HepG2 (cell line): Measurements from ENCODE around the gene SPX. TPM values are rescaled to one million over a fixed set of nuclear protein-coding genes. Genes with fewer than 3 reads are reported as not detected.

Experiments
- FOXA3 ChIP-seq: IDR thresholded peaks from 2 replicates; pipeline ENCODE4 v1.6.1; 2016; ENCODE audit warnings: missing genetic modification reagents, missing compliant biosample characterization
- FOXJ3 ChIP-seq: sonication (generic); formaldehyde crosslinking; IDR thresholded peaks from 2 replicates; pipeline ENCODE4 v1.4.0; 2020; ENCODE audit warnings: missing genetic modification reagents, mild to moderate bottlenecking, borderline replicate concordance
- HDAC1 ChIP-seq: sonication (generic); formaldehyde crosslinking; IDR thresholded peaks from 2 replicates; pipeline ENCODE4 v1.5.1; 2020; ENCODE audit warnings: mild to moderate bottlenecking, missing genetic modification reagents
- KLF16 ChIP-seq, 2 experiments: sonication (generic) in 1 of 2; formaldehyde crosslinking in 1 of 2; IDR thresholded peaks; 2 replicates each; pipeline versions ENCODE4 v1.6.1 to v1.8.0; 2016 to 2023; ENCODE audit warnings: missing genetic modification reagents in 2 of 2, missing compliant biosample characterization in 1 of 2
- MIER3 ChIP-seq: IDR thresholded peaks from 2 replicates; pipeline ENCODE4 v1.6.1; 2016; ENCODE audit warnings: missing compliant biosample characterization, borderline replicate concordance
- NCOA2 ChIP-seq: sonication (generic); formaldehyde crosslinking; IDR thresholded peaks from 2 replicates; pipeline ENCODE4 v1.8.0; 2022; ENCODE audit warnings: inconsistent platforms
- PHF21A ChIP-seq: sonication (generic); formaldehyde crosslinking; IDR thresholded peaks from 2 replicates; pipeline ENCODE4 v1.5.0; 2020; ENCODE audit warnings: mild to moderate bottlenecking, missing genetic modification reagents
- RCOR2 ChIP-seq: IDR thresholded peaks from 2 replicates; pipeline ENCODE4 v1.6.1; 2016; ENCODE audit warnings: missing biosample characterization, missing genetic modification reagents
- SOX13 ChIP-seq, 3 experiments: fragments of 450-650 bp in 1 of 3; sonication (generic) in 1 of 3; formaldehyde crosslinking in 1 of 3; IDR thresholded peaks in 2 of 3; conservative IDR thresholded peaks in 1 of 3; 2 replicates each; pipeline versions ENCODE4 v1.5.0 to v1.6.1; 2016 to 2020; ENCODE audit warnings: antibody characterized with exemption in 1 of 3, mild to moderate bottlenecking in 1 of 3, missing compliant biosample characterization in 1 of 3, missing genetic modification reagents in 1 of 3, moderate library complexity in 1 of 3
- SPEN ChIP-seq: sonication (generic); formaldehyde crosslinking; IDR thresholded peaks from 2 replicates; pipeline ENCODE4 v1.5.1; 2020; ENCODE audit warnings: low read depth, mild to moderate bottlenecking, missing genetic modification reagents
- TCF7L2 ChIP-seq: IDR thresholded peaks from 2 replicates; pipeline ENCODE4 v1.6.1; 2011; ENCODE audit warnings: mild to moderate bottlenecking, low read depth, low read length, moderate library complexity
- ZFP37 ChIP-seq: sonication (generic); formaldehyde crosslinking; IDR thresholded peaks from 2 replicates; pipeline ENCODE4 v1.4.0; 2020; ENCODE audit warnings: missing genetic modification reagents, borderline replicate concordance
- ZFP91 ChIP-seq: sonication (generic); formaldehyde crosslinking; IDR thresholded peaks from 2 replicates; pipeline ENCODE4 v1.9.0; 2022; ENCODE audit warnings: missing genetic modification reagents, mild to moderate bottlenecking, borderline replicate concordance
- ZNF12 ChIP-seq: sonication (generic); formaldehyde crosslinking; IDR thresholded peaks from 2 replicates; pipeline ENCODE4 v1.5.0; 2020; ENCODE audit warnings: missing genetic modification reagents
- ZNF160 ChIP-seq: sonication (generic); formaldehyde crosslinking; IDR thresholded peaks from 2 replicates; pipeline ENCODE4 v1.8.0; 2022; ENCODE audit warnings: mild to moderate bottlenecking, inconsistent platforms, missing genetic modification reagents
- ZNF724P ChIP-seq: sonication (generic); formaldehyde crosslinking; IDR thresholded peaks from 2 replicates; pipeline ENCODE4 v1.8.0; 2022; ENCODE audit warnings: missing genetic modification reagents, borderline replicate concordance
- ZNF746 ChIP-seq: sonication (generic); formaldehyde crosslinking; IDR thresholded peaks from 2 replicates; pipeline ENCODE4 v1.8.0; 2022; ENCODE audit warnings: mild to moderate bottlenecking, missing genetic modification reagents
- ZNF75D ChIP-seq: sonication (generic); formaldehyde crosslinking; IDR thresholded peaks from 2 replicates; pipeline ENCODE4 v1.8.1; 2023; ENCODE audit warnings: missing genetic modification reagents, mild to moderate bottlenecking, borderline replicate concordance
- polyA plus RNA-seq, 8 experiments: library from polyadenylated mRNA; depleted of rRNA in 3 of 8; stranded (reverse) in 7 of 8; unstranded in 1 of 8; fragments of >200 nt; fragmentation: Illumina TruSeq in 4 of 8; extraction: Trizol in 4 of 8; gene quantifications; 2 replicates each; pipeline versions ENCODE4 v1.2.1 to v1.2.3, GENCODE V29; 2011 to 2016; ENCODE audit warnings: low read depth in 4 of 8, missing spikeins in 1 of 8, mixed read lengths in 1 of 8; ENCODE audit not compliant: insufficient read depth in 1 of 8
- total RNA-seq, 5 experiments: library from RNA; depleted of rRNA; stranded (reverse); fragments of >200 nt; fragmentation: Illumina TruSeq; extraction: Trizol; gene quantifications; 2 replicates each; pipeline ENCODE4 v1.2.3, GENCODE V29; 2016; ENCODE audit warnings: low read depth in 1 of 5
- TF ChIP-seq, protein P1 (sequence below), 2 experiments: sonication (generic) in 1 of 2; formaldehyde crosslinking in 1 of 2; IDR thresholded peaks; 2 replicates each; pipeline versions ENCODE4 v1.5.1 to v1.6.1; 2011 to 2020; ENCODE audit warnings: borderline replicate concordance in 1 of 2, low read depth in 1 of 2, low read length in 1 of 2, mild to moderate bottlenecking in 1 of 2, missing genetic modification reagents in 1 of 2, moderate library complexity in 1 of 2
- TF ChIP-seq, protein P2 (sequence below): sonication (generic); formaldehyde crosslinking; IDR thresholded peaks from 2 replicates; pipeline ENCODE4 v1.8.1; 2022; ENCODE audit warnings: low read depth, mild to moderate bottlenecking, missing genetic modification reagents
- TF ChIP-seq, protein P3 (sequence below): IDR thresholded peaks from 2 replicates; pipeline ENCODE4 v1.6.1; 2012; ENCODE audit warnings: low read depth, low read length, improper control_type of control experiment

Gene SPX
- total and polyA plus RNA-seq, 2 of the 13 experiments (the other 11 are each of a cell fraction or from before 2014, with no cell fraction given), result 0.07 to 0.16 TPM

DNA sequence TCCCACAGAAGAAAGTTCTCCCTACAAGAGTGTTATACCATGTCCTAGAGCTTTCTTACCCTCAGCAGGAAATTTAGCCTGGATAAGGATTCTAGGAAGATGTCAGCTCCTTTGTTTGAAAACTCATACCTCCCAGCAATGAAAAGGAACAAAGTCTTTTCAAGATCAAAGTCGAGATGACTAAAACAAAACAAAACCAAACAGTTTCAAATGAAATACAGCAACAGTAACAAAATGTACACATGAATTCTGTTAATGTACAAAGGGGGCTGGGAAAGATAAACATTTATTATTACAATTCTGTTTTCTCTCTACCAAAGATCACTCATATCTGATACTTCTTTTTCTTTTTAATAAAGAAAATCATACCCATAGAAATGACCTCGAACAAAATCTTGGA is 36.8 kb downstream of the SPX start (continued):
- no peak for TF ChIP-seq ZFP91 (CRISPR knock-in tag)
- peak; percentile 51; the same call in 1 of the 2 replicates for TF ChIP-seq TCF7L2
- no peak for TF ChIP-seq PHF21A (CRISPR knock-in tag)
- no peak for TF ChIP-seq ZFP37 (CRISPR knock-in tag)
- TF ChIP-seq ZNF75D (CRISPR knock-in tag), result no peak
- TF ChIP-seq RCOR2 (CRISPR knock-in tag), result peak; percentile 42; the same call in 1 of the 2 replicates
- TF ChIP-seq, protein P1, sequence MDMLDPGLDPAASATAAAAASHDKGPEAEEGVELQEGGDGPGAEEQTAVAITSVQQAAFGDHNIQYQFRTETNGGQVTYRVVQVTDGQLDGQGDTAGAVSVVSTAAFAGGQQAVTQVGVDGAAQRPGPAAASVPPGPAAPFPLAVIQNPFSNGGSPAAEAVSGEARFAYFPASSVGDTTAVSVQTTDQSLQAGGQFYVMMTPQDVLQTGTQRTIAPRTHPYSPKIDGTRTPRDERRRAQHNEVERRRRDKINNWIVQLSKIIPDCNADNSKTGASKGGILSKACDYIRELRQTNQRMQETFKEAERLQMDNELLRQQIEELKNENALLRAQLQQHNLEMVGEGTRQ (IDR thresholded peaks at IDR 0.05; ENCODE audit: low read depth, low read length), result no peak
- TF ChIP-seq, protein P1 (CRISPR knock-in tag; IDR thresholded peaks at IDR 0.05; ENCODE audit: borderline replicate concordance), result no peak
- 0 out of 2 replicates have a peak, but pooled peaks have one; percentile 38 for TF ChIP-seq FOXJ3 (CRISPR knock-in tag)
- no peak for TF ChIP-seq SOX13 (IDR thresholded peaks at IDR 0.05)
- peak in 1 of 2 experiments; percentile 92; a peak in 2 of 4 replicates for TF ChIP-seq SOX13 (CRISPR knock-in tag; conservative IDR thresholded peaks at IDR 0.05 in 1 of 2, IDR thresholded peaks at IDR 0.05 in 1 of 2)
- peak; percentile 26; the same call in 1 of the 2 replicates for TF ChIP-seq ZNF12 (CRISPR knock-in tag)
- TF ChIP-seq MIER3 (CRISPR knock-in tag), result peak; percentile 44; the same call in 1 of the 2 replicates
- no peak for TF ChIP-seq ZNF746
- TF ChIP-seq SPEN (CRISPR knock-in tag), result no peak
- TF ChIP-seq, protein P2, sequence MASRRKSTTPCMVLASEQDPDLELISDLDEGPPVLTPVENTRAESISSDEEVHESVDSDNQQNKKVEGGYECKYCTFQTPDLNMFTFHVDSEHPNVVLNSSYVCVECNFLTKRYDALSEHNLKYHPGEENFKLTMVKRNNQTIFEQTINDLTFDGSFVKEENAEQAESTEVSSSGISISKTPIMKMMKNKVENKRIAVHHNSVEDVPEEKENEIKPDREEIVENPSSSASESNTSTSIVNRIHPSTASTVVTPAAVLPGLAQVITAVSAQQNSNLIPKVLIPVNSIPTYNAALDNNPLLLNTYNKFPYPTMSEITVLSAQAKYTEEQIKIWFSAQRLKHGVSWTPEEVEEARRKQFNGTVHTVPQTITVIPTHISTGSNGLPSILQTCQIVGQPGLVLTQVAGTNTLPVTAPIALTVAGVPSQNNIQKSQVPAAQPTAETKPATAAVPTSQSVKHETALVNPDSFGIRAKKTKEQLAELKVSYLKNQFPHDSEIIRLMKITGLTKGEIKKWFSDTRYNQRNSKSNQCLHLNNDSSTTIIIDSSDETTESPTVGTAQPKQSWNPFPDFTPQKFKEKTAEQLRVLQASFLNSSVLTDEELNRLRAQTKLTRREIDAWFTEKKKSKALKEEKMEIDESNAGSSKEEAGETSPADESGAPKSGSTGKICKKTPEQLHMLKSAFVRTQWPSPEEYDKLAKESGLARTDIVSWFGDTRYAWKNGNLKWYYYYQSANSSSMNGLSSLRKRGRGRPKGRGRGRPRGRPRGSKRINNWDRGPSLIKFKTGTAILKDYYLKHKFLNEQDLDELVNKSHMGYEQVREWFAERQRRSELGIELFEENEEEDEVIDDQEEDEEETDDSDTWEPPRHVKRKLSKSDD, result no peak
- 0 out of 4 replicates have a peak, but pooled peaks of 1 of the 2 experiments have one; percentile 26 for TF ChIP-seq KLF16 (CRISPR knock-in tag; IDR thresholded peaks at IDR 0.05)
- TF ChIP-seq FOXA3 (CRISPR knock-in tag), result peak; percentile 91
- TF ChIP-seq ZNF724P (CRISPR knock-in tag), result no peak
- peak; percentile 29; the same call in 1 of the 2 replicates for TF ChIP-seq HDAC1 (CRISPR knock-in tag)
- no peak for TF ChIP-seq ZNF160 (CRISPR knock-in tag)
- TF ChIP-seq, protein P3, sequence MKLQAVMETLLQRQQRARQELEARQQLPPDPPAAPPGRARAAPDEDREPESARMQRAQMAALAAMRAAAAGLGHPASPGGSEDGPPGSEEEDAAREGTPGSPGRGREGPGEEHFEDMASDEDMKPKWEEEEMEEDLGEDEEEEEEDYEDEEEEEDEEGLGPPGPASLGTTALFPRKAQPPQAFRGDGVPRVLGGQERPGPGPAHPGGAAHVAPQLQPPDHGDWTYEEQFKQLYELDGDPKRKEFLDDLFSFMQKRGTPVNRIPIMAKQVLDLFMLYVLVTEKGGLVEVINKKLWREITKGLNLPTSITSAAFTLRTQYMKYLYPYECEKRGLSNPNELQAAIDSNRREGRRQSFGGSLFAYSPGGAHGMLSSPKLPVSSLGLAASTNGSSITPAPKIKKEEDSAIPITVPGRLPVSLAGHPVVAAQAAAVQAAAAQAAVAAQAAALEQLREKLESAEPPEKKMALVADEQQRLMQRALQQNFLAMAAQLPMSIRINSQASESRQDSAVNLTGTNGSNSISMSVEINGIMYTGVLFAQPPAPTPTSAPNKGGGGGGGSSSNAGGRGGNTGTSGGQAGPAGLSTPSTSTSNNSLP, result peak; percentile 93
- TF ChIP-seq NCOA2 (CRISPR knock-in tag), result peak; percentile 45; the same call in 1 of the 2 replicates
